Stimulated activated CD4-positive, alpha-beta T cell treated with anti-CD3 and anti-CD28 coated beads, Interleukin-4, amount 100 ng/mL, for 4 hours (primary cell): ENCODE results near the gene SYCP2.

ENCODE experiments used
- DNase-seq, 2 experiments: peaks; one replicate each; pipeline ENCODE4 v3.0.0-alpha.2; 2020

Gene SYCP2

DNA sequence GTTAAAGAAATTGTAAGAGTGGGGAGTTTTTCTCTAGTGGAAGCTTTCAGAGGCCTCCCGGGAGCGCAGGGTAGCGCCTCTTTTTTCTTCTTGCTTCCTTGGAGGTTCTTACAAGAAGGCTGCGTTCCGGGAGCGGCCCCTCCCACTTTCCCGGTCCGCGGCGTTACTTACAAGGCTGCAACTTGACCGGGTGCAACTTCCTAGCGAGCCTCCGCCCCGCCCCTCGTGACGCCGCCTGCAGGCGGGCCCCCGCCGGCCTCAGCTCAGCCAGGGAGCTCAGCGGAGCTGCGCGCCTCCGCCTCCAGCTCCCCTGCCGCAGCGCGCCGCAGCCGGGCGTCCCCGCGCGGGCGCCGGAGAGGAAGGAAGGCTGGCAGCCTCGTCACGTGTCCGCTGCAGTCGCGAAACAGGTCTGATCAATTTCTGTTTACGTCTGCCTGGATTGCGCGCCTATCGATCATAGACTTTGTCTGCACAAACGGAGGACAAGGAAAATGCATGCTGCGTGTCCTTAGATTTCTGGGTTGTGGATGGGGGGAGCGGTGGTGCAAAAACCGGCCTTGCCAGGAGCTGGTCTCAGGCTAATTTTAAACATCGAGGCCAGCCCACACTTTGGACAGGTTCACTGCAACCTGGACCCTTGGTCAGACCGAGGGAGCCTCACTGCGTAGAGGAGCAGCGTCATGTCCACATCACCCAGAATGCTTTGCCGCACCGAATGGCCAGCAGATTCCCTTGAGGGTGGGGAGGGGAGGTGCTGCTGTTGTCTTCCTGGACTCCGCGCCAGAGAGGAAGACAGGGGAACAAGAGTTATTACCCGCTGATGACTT lies 6.9 kb upstream of the SYCP2 start, which contains the start of the genes FAM217B and PPP1R3D:
TSS of gene FAM217B (plus strand) at position 261 of the 827 bp plus-strand sequence. CDS start 3,555 bp downstream, outside the sequence.
TSS of gene PPP1R3D (minus strand) at position 177 of the 827 bp plus-strand sequence. CDS start 374 bp downstream, outside the sequence.
- peak; percentile 87 to 90 for DNase-seq

DNA sequence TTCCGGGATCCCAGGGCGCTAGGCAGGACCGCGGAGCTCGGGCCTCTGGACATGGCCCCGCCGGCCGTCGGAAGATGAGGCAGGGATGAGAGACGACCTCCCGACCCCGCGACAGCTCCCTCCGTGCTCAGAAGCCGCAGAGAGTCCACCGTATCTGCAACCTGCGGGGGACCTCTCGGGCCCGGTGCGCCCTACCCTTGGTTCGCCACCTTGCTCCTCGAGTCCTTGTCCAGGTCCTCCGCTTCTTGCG lies 6.4 kb upstream of the SYCP2 start:
- DNase-seq: no peak

DNA sequence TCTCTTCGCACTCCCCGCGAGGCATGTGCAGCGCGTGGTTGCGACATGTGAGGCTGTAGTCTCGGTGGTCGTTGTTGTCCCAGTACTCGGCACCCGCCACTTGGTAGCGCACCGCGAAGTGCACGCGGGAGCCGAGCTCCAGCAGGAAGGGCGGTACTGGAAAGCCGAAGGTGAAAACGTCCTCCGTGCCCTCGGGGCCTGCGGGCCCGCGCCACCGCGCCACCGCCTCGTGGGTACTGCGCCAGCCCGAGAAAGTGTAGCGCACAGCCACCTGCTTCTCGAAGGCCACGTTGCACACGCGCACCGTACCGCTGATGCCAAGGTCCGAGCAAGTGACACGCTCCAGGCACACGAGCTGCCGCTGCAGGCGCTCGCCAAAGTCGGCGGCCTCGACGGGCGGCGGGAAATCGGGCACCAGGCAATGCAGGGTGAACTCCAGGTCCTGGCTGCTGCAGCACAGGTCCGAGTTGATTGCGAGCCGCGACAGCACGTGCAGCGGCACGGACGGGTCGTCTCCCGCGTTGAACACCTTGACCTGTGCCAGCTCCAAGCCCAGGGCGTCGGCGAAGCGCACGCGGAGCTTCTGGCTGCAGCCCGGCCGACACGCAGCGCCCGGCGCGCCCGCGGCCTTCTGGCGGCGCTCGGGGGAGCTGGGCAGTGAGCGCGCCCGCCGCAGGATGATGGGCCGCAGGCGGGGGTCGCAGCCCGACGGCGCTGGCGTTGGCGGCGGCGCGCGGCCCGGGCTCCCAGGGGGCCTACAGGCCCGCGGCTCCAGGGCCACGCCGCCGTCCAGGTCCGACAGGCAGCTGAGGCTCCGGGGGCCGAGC lies 5.8 kb upstream of the SYCP2 start:
- DNase-seq: no peak

DNA sequence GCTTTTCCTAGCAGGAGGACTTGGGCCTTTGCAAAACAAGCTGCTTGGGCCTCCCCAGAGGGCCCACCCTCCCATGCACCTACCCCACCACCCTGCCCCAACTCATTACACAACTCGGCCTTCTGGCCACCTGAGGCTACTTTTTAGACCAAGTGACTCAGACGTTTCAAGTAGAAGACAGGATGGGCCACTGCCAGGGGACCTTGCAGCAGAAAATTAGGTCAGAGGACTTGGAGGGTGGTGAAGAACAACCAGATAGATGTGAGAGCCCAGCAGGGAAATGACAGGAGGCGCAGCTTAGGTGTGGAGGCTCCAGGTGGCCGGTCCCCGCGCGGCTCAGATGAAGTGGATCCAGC lies 5.2 kb upstream of the SYCP2 start:
- no peak for DNase-seq

DNA sequence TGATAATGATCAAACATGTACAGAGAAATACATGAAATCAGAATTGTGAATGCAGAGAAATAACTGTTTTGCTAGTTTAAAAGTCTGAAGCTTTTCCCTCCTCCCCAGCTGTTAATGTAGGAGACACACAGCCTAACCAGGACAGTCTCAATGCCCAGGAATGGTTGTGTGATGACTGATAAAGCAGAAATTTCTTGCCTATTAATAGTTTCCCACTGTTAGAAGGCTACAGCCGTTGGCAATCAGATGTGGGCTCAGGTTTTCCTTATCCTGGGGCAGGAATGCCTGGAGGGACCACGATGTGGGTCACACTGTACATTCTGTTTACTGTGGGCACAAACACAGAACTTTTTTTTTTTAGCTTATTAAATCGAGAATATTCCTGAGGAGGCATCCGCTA lies 4.8 kb upstream of the SYCP2 start:
- no peak for DNase-seq

DNA sequence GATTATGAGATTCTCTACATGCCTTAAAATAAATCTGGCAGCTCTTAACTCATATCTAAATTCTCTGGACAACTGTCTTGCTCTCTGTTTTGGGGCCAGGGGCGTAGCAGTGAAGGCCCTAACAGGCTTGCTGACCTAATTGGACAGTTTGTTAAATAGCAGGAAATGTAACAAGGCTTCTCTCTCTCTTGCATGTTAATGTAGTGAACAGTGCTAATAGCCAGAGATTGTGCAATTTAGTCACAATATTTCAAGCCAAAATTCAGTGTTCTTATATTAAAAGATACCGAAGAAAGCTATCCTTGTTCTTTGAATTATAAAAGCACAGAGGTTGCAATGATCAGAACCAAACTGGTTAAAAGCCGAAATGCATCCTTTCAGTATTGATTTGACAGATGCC lies 3.7 kb upstream of the SYCP2 start:
- no peak for DNase-seq

DNA sequence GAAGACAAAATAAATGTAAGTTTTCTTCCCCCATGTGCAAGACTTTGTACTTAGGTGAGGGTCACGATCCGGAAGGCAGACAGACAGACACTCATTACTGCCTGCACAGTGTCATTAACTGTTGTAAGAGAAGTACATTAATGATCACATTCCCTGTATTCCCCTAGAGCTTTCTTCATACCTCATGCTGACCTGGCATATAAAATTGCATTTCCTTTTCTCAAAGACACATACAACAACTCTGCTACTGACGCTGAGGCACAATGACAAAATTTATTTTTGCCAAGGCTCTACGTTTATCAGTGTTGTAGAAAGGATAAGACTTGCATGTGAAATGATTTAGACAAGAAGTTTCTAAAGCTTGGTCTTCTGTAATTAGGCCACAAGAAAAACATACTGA lies 3.0 kb upstream of the SYCP2 start:
- no peak for DNase-seq

DNA sequence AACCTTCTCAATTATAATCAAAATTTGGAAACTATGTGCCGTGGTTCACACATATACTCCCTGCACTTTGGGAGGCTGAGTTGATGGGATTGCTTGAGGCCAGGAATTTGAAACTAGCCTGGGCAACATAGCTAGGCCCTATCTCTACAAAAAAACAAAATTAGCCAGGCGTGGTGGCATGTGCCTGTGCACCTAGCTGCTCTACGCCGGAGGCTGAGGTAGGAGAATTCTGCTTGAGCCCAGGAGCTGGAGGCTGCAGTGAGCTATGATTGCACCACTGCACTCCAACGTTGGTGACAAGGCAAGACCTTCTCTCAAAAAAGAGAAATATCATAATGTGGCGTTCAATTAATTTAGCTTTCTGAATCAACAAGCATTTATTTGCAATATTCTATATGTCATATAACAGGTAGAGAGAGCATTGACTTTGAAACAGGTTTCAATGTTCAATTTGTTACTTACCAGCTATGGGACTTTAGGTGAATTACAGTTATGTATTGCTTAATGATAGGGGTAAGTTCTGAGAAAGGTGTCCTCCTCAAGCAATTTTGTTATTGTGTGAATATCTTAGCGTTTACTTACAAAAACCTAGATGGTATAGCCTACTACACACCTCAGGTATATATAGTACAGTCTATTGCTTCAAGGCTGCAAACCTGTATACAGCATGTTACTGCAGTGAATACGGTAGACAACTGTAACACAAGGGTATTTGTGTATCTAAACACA lies 2.2 kb upstream of the SYCP2 start:
- no peak for DNase-seq

DNA sequence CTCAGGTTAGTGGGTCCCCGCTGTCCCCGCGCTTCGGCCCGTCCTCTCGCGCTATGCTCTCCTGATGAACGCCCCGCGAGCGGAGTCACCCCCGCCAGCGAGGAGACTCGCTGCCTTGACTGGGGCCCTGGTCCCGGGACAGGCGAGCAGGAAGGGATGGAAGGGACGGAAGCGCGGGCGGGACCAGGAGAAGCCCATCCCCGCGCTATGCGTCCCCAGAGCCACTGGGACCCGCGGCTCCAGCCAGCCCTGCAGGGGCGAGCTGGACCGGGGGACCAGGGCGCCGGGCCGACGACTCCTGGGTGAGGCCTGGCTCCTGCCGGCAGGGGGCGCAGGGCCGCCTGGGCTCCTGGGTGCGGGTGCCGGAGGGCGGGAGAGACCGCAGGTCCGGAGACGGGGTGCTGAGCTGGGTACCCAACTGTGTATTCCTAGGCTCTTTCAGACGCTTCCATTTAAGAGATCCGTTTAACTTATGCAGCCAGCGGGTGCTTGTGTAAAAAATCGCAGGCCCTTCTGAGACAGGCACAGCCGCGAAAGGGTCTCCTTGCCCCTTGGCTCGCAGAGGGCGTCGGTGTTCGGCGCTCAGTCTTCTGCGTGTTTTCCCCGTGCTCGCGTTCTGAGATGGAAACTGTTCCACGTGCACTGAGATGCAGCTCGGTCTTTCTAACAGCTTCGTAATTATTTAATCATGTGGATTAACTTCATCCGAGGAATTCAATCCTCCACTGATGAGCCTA lies 580 bp upstream of the SYCP2 start:
- peak; percentile 69 to 80 for DNase-seq

DNA sequence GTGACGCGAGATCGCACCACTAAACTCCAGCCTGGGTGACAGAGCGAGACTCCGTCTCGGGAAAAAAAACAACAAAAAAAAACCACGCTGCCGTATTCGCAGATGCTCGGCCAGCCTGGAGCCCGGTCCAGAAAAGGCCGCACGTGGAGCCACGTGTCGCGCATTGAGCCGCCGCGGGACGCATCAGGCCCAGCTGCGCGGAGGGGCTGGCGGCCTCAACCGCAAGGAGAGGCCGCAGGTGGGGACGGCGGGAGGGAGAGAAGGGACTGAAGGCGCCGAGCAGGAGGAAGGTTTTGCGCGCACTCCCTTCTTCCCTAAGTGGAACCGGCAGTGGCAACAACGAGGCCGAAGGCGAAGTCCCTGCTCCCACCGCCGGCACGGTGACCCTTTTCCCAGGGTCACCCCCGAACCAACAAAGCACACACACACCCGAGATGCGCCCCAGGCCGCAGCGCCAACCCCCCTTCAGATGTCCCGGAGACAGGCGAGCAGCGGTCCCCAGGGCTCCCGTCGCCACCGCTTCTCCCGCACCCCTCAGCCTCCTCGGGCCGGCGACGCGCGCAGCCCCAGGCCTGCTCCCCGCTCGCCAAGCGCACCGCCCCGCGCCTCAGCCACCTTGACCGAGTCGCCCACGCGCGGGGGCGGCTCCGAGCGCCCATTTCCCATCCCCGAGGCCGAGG lies 681 bp downstream of the SYCP2 start:
- no peak for DNase-seq

DNA sequence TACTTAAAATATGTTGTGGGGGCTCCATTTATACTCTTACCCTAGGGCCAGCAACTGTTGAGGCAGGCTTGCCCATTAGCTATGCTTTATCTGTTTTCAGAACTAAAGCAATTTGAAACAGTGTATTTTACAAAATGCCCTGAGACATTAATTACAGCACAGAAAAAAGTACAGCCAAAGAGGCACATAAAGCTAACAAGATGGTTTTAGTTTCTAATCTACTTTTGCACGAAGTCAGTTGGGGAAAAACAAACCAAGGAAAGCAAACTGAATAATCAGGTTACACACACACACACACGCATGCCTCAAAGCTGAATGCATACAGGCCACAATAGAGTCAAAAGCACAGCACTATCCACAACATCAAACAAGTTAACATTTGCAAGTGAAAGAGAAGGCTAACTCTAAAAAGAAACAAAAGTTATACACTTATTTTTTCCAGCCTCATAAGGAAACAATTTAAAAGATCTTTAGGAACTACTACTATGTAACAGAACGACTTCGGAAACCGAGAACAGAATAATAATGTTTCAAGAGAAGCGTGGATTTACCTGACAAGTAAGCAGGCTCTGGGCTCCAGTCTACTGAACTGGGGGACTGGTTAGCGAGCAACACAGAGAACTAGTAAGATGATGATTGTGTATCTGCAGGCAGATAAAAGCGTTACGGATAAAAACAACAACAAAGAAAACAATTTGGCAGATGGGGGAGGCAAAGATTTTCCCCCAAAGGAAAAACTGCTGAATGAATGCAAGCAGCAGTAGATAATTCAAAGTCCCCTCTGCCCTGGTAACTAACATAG lies 1.7 kb downstream of the SYCP2 start:
- DNase-seq: no peak

DNA sequence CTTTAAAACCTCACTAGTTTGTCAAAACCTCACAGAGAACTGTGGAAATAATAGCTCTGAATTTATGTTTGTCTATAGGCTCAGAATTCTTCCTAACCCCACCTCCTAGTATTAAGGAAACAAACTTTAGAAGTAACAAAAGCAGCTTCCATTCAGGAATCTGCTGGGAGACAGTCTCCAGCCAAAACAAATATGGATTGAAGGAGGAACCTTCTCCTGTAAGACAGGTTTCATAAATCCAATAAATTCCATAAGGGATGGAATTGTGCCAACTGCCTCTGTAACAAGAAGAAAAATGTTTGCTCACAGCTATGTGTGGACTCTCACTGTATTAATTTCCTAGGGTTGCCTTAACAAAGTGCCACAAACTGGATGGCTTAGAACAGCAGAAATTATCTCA lies 7.5 kb downstream of the SYCP2 start:
- DNase-seq: no peak

DNA sequence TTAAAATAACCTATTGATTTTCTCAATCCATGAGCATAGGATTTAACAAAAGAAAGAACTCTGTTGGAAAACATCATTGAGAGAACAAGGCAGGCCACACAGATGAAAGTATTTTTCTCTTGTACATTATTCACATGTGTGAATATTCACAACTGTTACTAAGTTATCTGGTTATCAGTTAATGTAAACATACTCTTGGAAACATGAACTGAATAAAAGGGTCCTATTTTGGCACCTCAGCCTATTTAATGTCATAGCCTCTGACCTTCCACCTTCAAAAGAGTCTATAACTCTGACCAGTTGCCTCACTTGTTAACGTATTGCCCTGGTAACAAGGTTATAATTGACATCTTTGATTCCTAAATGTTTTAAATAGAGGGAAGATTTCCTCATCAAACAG lies 8.1 kb downstream of the SYCP2 start:
- no peak for DNase-seq

DNA sequence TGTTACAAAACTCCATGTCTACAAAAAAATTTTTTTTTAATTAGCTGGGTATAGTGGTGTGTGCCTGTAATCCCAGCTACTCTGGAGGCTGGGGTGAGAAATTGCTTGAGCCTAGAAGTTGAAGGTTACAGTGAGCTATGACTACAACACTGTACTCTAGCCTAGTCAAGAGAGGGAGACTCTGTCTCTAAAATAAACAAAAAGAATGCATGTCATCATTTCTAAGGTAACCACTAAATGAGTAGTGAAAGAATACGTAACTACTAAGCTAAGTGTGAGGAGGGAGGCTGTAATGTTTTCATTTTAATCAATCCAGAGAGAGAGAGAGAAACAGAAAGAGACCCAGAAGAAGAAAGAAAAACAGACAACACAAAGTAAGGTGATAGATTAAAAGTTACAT lies 9.9 kb downstream of the SYCP2 start:
- DNase-seq: no peak

DNA sequence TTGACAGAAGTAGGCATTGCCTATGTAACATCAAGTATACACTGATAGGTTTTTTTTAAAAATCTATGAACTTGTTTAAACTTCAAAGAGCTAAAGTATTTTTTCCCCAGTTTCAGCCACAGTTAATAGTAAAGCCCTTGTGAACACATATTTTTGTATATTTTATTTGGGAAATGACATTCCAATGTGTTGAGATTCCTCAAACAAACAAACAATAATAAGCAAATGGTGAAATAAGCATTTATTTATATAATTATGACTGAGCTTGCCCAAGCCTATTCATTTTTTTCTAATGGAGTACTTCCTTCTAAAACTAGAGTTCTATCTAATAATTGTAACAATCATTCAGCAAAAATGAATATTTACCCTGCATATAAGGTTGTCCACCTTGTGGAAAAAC lies 12.5 kb downstream of the SYCP2 start:
- DNase-seq: no peak

DNA sequence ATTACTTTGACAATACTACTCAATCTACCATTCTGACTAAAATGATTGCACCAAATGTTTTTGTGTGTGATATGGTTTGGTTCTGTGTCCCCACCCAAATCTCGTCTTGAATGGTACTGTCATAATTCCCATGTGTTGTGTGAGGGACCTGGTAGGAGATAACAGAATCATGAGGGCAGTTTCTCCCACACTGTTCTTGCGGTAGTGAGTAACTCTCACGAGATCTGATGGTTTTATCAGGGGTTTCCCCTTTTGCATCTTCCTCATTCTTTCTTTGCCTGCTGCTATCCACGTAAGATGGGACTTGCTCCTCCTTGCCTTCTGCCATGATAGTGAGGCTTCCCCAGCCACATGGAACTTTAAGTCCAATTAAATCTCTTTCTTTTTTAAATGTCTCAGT lies 20.8 kb downstream of the SYCP2 start:
- no peak for DNase-seq

DNA sequence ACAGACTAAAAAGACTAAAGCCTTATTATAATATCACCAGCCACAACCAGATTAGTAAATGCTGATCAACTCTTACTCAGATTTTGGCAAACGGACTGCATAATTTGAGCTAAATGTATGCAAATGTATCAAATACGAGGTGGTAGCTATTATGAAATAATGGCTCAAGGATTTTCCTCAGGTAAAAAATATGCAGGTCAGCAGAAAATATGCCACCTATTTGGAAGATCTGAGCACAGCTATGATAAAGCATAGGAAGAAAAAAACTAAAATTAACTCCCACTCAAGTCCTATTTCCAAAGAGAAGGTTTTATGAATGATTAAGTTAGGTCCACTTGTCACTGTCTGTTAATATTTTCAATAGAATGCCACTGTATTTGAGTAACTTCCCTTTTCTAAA lies 22.4 kb downstream of the SYCP2 start:
- DNase-seq: no peak

DNA sequence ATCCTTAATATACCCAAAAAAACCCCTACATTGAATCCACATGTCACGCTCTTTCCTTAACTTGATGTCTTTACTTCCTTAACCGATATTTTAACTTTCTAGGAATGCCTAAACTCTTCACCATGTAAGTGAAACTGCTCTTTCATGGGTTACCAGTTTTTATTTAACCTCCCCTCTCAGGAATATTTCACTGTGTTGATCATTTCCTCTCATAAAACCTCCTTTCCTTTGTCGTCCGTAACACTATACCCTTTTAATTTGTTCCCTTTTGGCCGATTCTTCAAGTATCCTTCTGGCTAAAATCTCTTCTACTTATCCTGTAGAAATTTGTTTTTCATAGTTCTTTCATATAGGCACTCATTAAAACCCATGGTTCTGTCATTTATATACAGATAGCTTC lies 24.6 kb downstream of the SYCP2 start:
- DNase-seq: no peak

DNA sequence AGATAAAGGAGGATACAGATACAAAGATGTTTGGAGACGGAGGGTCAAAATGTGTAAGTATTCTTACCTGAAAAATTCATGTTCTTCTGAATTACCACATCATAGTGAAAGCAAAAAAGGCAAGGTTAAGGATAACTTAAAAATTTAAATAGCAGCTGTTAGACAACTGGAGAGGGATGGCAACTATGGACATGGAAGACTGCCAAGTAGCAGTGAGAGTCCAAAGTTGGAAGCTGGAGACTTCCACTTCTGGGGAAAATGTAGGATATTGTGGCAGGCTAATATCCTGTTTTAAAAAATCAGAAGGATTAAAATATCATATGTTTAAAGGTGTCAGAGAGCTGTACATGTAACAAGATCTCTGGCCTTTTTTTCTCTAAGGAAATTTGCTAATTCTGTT lies 29.8 kb downstream of the SYCP2 start:
- no peak for DNase-seq

DNA sequence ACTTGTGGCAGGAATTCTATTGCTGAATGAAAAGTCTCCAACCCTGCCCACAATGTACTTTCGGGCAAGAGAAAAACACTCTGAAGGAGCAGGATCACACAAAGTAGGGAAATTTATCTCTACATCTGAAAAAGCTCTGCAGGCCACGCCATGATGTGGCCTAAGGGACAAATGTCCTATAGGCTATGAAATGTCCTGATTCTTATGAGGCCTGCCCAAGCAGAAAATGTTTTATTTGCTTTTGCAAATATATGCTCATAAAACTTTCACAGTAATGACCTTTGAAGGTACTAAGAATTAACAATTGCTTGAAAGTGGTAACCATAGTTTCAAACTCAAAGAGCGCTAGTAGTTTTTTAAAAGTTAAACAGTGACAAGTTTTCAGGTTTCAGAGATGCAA lies 31.0 kb downstream of the SYCP2 start:
- no peak for DNase-seq

DNA sequence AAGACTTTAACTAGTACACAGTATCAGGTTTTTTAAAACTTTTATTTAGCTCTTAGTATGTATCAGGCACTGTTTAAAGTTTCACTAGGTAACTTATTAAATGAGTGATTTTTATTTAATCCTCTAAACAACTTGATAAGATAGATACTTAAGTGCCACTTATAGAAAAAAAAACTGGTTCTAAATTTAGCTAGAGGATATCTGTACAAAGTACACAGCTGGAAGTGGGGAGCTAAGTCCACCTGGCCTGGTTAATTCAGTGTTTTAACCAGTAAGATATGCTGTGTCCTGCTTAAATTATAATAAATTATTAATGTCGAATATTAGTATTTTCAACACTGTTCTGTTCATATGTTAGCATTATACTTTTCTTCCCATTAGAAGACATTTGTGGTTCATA lies 37.5 kb downstream of the SYCP2 start:
- DNase-seq: no peak

DNA sequence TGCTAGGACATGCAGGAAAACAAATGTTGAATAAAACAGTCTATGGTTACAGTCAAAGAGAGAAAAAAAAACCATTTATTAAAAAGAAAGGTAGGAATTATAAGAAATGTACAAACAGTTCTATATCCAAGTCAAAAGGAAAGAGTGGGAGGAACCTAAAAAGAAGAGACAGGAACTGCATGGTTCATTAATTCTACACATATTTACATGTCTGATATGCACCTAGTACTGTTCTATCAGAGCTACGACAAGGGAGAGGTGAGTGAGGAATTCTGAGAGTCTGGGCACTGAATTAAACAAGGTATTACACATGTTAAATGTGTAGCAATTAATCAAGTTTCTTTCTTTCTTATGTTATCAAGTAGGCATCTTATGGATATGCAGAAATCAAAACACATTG lies 41.9 kb downstream of the SYCP2 start:
- no peak for DNase-seq
